Caco-2 (cell line): ENCODE results near the gene CISD3. TPM values are rescaled to one million over a fixed set of nuclear protein-coding genes. Genes with fewer than 3 reads are reported as not detected.

Experiments used
- BruUV-seq: library from RNA; stranded (reverse); fragments of 400-500 nt; replicated peaks from 2 replicates; lab custom pipeline; 2021; lab: Mats Ljungman, UMichigan
- CTCF ChIA-PET: fragments of 300-600 bp; sonication (Branson Sonifier 250); formaldehyde crosslinking; loops from one replicate; lab custom pipeline; 2022; ENCODE audit warnings: antibody characterized with exemption; lab: Charles Lee
- POLR2A ChIA-PET: fragments of 300-600 bp; sonication (Branson Sonifier 250); formaldehyde crosslinking; loops from one replicate; lab custom pipeline; 2022; ENCODE audit warnings: antibody characterized with exemption; lab: Charles Lee
- DNase-seq, 2 experiments: peaks; one replicate each; pipeline versions ENCODE4 v3.0.0 to v3.0.0-alpha.2; 2020 to 2022
- H3K27me3 ChIP-seq: replicated peaks from 2 replicates; pipeline ENCODE4 v1.6.0; 2011; ENCODE audit warnings: low read length; ENCODE audit not compliant: control insufficient read depth, insufficient read depth
- H3K36me3 ChIP-seq: 2 replicates; pipeline ENCODE4 v1.5.1; 2011; ENCODE audit warnings: low read length; ENCODE audit not compliant: control insufficient read depth, insufficient read depth
- H3K4me1 ChIP-seq: fragments of 250-450 bp; sonication (Bioruptor Pico); 2 replicates; pipeline ENCODE4 v1.5.1; 2020; ENCODE audit warnings: mild to moderate bottlenecking
- H3K4me3 ChIP-seq: 2 replicates; pipeline ENCODE4 v1.5.1; 2011; ENCODE audit warnings: low read depth, mild to moderate bottlenecking, control low read depth, low read length
- H3K9me3 ChIP-seq: fragments of 250-450 bp; sonication (Bioruptor Pico); 2 replicates; pipeline ENCODE4 v1.5.1; 2020; ENCODE audit warnings: mild to moderate bottlenecking, moderate library complexity
- H3K27ac Mint-ChIP-seq: one replicate; pipeline ENCODE4 v1.8.0; 2022; ENCODE audit warnings: mixed read lengths; ENCODE audit not compliant: unreplicated experiment
- H3K27me3 Mint-ChIP-seq: one replicate; pipeline ENCODE4 v1.8.0; 2022; ENCODE audit warnings: mixed read lengths; ENCODE audit not compliant: insufficient read depth, unreplicated experiment
- H3K36me3 Mint-ChIP-seq: one replicate; pipeline ENCODE4 v1.8.0; 2022; ENCODE audit warnings: mild to moderate bottlenecking, mixed read lengths; ENCODE audit not compliant: insufficient read depth, unreplicated experiment
- H3K4me1 Mint-ChIP-seq: one replicate; pipeline ENCODE4 v1.8.0; 2022; ENCODE audit warnings: low read depth, mixed read lengths; ENCODE audit not compliant: unreplicated experiment
- H3K4me3 Mint-ChIP-seq: one replicate; pipeline ENCODE4 v1.8.0; 2022; ENCODE audit warnings: mild to moderate bottlenecking, moderate library complexity, mixed read lengths; ENCODE audit not compliant: unreplicated experiment
- H3K9me3 Mint-ChIP-seq: one replicate; pipeline ENCODE4 v1.8.0; 2022; ENCODE audit warnings: mixed read lengths; ENCODE audit not compliant: unreplicated experiment
- CTCF ChIP-seq, 2 experiments: fragments of 200-600 bp in 1 of 2; IDR thresholded peaks; 1 replicate in 1 of 2; 2 replicates in 1 of 2; pipeline versions ENCODE4 v1.5.1 to v1.8.0; 2011 to 2022; ENCODE audit warnings: antibody characterized with exemption in 1 of 2, control low read depth in 1 of 2, inconsistent platforms in 1 of 2, low read depth in 1 of 2, low read length in 1 of 2, mild to moderate bottlenecking in 1 of 2, moderate library complexity in 1 of 2; ENCODE audit not compliant: insufficient read depth in 1 of 2, severe bottlenecking in 1 of 2, unreplicated experiment in 1 of 2
- intact Hi-C: fragments of 100-400 bp; cut with micrococcal nuclease; formaldehyde crosslinking; loops from one replicate; pipeline ENCODE4 v1.10.0; 2022; ENCODE audit not compliant: unreplicated experiment
- total RNA-seq: library from RNA; stranded (reverse); gene quantifications from 2 replicates; pipeline ENCODE4 v1.2.3, GENCODE V29; 2022

The CISD3 gene
- total RNA-seq, 1 experiment from 2014 or later, result 16.6 TPM

- BruUV-seq, result no TSS peak
- POLR2A ChIA-PET, result interaction anchor here (0.9 kb wide), 1 partner anchor 9 kb away, joined by 3 read pairs; no protein-coding TSS in a partner anchor
These were observed 2.4 kb upstream of the CISD3 start for GRCh38 chr17:38727736-38728135.

GRCh38 chr17:38728290-38728831 lies 1.8 kb upstream of the CISD3 start:
- H3K4me3 ChIP-seq, result no peak overlapping the region
- H3K27ac Mint-ChIP-seq, result peak overlapping the region; percentile 58
- no peaks in the 10 kb centered on the region; the same call in 1 of the 2 replicates for H3K36me3 ChIP-seq
- BruUV-seq, result no TSS peak
- DNase-seq, result no peak
- peaks cover 34% of the 10 kb centered on the region for H3K36me3 Mint-ChIP-seq
- H3K9me3 ChIP-seq, result no peaks in the 10 kb centered on the region
- CTCF ChIA-PET, result no interaction called here
- H3K4me1 ChIP-seq, result peaks cover 13% of the 10 kb centered on the region
- peaks cover 15% of the 10 kb centered on the region for H3K4me1 Mint-ChIP-seq
- H3K27me3 Mint-ChIP-seq, result no peaks in the 10 kb centered on the region
- H3K4me3 Mint-ChIP-seq, result peak overlapping the region; percentile 42
- intact Hi-C loops, result no loop called here
- H3K27me3 ChIP-seq, result no peaks in the 10 kb centered on the region
- POLR2A ChIA-PET, result interaction anchor here (0.9 kb wide), 1 partner anchor 10 kb away, joined by 3 read pairs; no protein-coding TSS in a partner anchor
- no peak for TF ChIP-seq CTCF (IDR thresholded peaks at IDR 0.05; ENCODE audit: insufficient read depth in 1 of 2, low read depth in 1 of 2, low read length in 1 of 2, severe bottlenecking in 1 of 2, unreplicated experiment in 1 of 2)
- no peaks in the 10 kb centered on the region for H3K9me3 Mint-ChIP-seq

More at GRCh38 chr17:38727736-38728135, 2.4 kb upstream of the CISD3 start:
- no peak overlapping the region for H3K4me3 Mint-ChIP-seq
- H3K9me3 Mint-ChIP-seq, result no peaks in the 10 kb centered on the region
- TF ChIP-seq CTCF (IDR thresholded peaks at IDR 0.05; ENCODE audit: insufficient read depth in 1 of 2, low read depth in 1 of 2, low read length in 1 of 2, severe bottlenecking in 1 of 2, unreplicated experiment in 1 of 2), result no peak
- H3K36me3 ChIP-seq, result peaks cover under 1% of the 10 kb centered on the region; the same call in 1 of the 2 replicates
- no peaks in the 10 kb centered on the region for H3K27me3 ChIP-seq
- peaks cover 28% of the 10 kb centered on the region for H3K36me3 Mint-ChIP-seq
- H3K27me3 Mint-ChIP-seq, result no peaks in the 10 kb centered on the region
- H3K4me1 Mint-ChIP-seq, result peaks cover 15% of the 10 kb centered on the region
- H3K9me3 ChIP-seq, result no peaks in the 10 kb centered on the region
- H3K4me3 ChIP-seq, result no peak overlapping the region
- DNase-seq, result no peak
- intact Hi-C loops, result no loop called here
- peaks cover 13% of the 10 kb centered on the region for H3K4me1 ChIP-seq
- CTCF ChIA-PET, result no interaction called here
- no peak overlapping the region for H3K27ac Mint-ChIP-seq

- Mint-ChIP-seq H3K27ac (peak overlapping the region; percentile 58), H3K9me3 (no peaks in the 10 kb centered on the region), H3K4me3 (peak overlapping the region; percentile 66), H3K4me1 (peaks cover 15% of the 10 kb centered on the region), H3K27me3 (no peaks in the 10 kb centered on the region), H3K36me3 (peaks cover 45% of the 10 kb centered on the region)
- intact Hi-C loops, result no loop called here
- Histone ChIP-seq H3K9me3 (no peaks in the 10 kb centered on the region), H3K4me3 (peak overlapping the region; percentile 64), H3K36me3 (no peaks in the 10 kb centered on the region; the same call in 1 of the 2 replicates), H3K27me3 (no peaks in the 10 kb centered on the region), H3K4me1 (peaks cover 20% of the 10 kb centered on the region)
- no peak for DNase-seq
- POLR2A ChIA-PET, result no interaction called here
- no TSS peak for BruUV-seq
- TF ChIP-seq CTCF (IDR thresholded peaks at IDR 0.05; ENCODE audit: insufficient read depth in 1 of 2, low read depth in 1 of 2, low read length in 1 of 2, severe bottlenecking in 1 of 2, unreplicated experiment in 1 of 2), result no peak
- CTCF ChIA-PET, result no interaction called here
These were observed 714 bp upstream of the CISD3 start for GRCh38 chr17:38729368-38729885.
